ENCODE measurements around the gene PLPPR1. TPM values are rescaled to one million over a fixed set of nuclear protein-coding genes. Genes with fewer than 3 reads are reported as not detected.

Gene PLPPR1
- total and polyA plus RNA-seq, 2 of the 13 experiments (the other 11 are each of a cell fraction or from before 2014, with no cell fraction given) = 16.0 to 84.7 TPM

GRCh38 chr9:101311758-101312420, 283.4 kb downstream of the PLPPR1 start (continued):
- TF ChIP-seq IRF9 (CRISPR knock-in tag; IDR thresholded peaks at IDR 0.05; ENCODE audit: borderline replicate concordance) = no peak
- TF ChIP-seq ATF2 (CRISPR knock-in tag; IDR thresholded peaks at IDR 0.05) = 0 out of 2 replicates have a peak, but pooled peaks have one; percentile 19
- TF ChIP-seq CEBPB (IDR thresholded peaks at IDR 0.05; ENCODE audit: borderline replicate concordance, low read depth, low read length) = no peak
- no peak for TF ChIP-seq HOXA9 (CRISPR knock-in tag; IDR thresholded peaks at IDR 0.05; ENCODE audit: borderline replicate concordance)
- no peak for TF ChIP-seq TBL1XR1 (IDR thresholded peaks at IDR 0.05; ENCODE audit: borderline replicate concordance, low read length, partially characterized antibody)
- no peak for TF ChIP-seq RCOR2 (CRISPR knock-in tag; IDR thresholded peaks at IDR 0.05)
- TF ChIP-seq ARID3A (IDR thresholded peaks at IDR 0.05; ENCODE audit: low read depth, low read length) = no peak
- no peak for TF ChIP-seq CEBPG (CRISPR knock-in tag; IDR thresholded peaks at IDR 0.05)
- TF ChIP-seq ZNF251 (CRISPR knock-in tag; IDR thresholded peaks at IDR 0.05) = no peak
- no peak for TF ChIP-seq ZMAT5 (CRISPR knock-in tag; IDR thresholded peaks at IDR 0.05; ENCODE audit: borderline replicate concordance, low read depth)
- no peak for TF ChIP-seq MEIS1 (CRISPR knock-in tag; IDR thresholded peaks at IDR 0.05; ENCODE audit: borderline replicate concordance)
- TF ChIP-seq ZNF766 (CRISPR knock-in tag; IDR thresholded peaks at IDR 0.05; ENCODE audit: borderline replicate concordance) = no peak
